DOHH2 (cell line): ENCODE measurements around the gene CTAGE9.

Experiments
- CTCF ChIP-seq: fragments of 200-600 bp; sonication (generic); IDR thresholded peaks from one replicate; pipeline ENCODE4 v1.5.1; 2014; ENCODE audit warnings: antibody characterized with exemption, mild to moderate bottlenecking, low read depth, low read length; ENCODE audit not compliant: poor library complexity, severe bottlenecking
- EZH2phosphoT487 ChIP-seq: fragments of 200-600 bp; sonication (generic); IDR thresholded peaks from 2 replicates; pipeline ENCODE4 v1.6.1; 2017; ENCODE audit warnings: borderline replicate concordance, mild to moderate bottlenecking, antibody characterized with exemption, low read length, moderate library complexity, mixed read lengths

GRCh38 chr6:131688286-131688685, 22.5 kb downstream of the CTAGE9 start:
- TF ChIP-seq CTCF (no peak), EZH2phosphoT487 (no peak)
